GM19395 (cell line): ENCODE results near the gene HDAC4.

Experiments used
- ATAC-seq: cut with Tn5 transposase; IDR thresholded peaks from one replicate; pipeline ENCODE4 v1.9.1; 2021; ENCODE audit warnings: mild to moderate bottlenecking, moderate library complexity; ENCODE audit not compliant: unreplicated experiment

Gene HDAC4

DNA sequence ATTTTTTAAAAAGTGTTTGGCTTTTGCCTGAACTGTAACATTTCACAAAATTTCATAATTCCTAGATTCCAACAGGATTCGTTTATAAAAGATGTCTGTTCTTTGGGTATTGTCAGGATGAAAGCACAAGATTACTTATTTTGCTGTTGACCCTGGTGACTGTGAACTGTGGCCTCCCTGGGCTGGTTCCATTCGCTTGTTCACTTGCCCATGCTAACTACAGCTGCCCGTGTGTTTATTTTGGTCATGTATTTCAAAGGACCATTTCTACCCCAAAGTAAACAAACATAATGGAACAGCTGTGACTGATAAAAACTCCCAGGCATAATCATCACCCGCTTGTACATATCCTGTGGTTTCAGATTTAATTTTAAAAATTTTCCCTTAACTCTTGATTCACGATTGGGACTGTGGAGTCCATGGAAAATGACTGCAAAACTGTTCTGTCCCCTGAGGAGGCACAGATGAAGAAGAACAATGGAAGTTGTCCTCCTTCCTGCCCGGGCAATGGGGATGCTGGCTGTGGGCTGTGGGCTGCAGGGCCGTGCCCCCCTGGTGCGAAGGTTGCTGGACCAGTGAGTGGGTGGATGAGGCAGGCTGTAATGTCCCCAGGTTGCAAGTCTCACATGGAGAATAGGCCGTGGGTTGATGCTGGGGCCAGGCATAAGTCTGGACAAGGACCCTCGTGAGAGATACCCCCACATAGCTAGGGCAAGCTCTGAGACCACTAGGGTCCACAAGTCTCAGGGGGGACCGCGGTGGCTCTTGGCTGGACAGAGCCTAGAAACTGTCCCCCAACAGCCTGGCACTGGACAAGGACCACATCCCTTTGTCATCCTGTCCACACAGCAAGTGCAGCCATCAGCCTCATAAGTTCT, 28.9 kb upstream of the HDAC4 start:
- no peak for ATAC-seq

DNA sequence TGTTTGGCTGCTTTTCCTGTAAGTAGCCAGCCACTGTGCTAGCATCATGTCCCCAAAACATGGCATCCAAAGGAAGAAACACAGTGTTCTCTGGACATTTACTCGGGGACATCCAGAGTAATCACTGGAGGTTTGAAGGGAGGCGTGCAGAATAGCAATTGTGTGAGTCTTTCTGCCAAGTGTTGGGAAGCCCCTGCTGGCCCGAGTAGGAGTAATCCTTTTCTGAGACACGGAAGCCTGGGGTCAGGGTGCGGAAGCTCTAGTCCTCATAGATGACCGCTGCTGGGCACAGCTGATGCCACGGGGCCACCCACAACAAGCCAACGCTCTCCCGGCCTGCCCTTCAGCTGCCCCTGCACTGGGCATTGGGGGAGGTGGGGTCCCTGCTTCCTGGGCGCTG, 24.8 kb upstream of the HDAC4 start:
- ATAC-seq: no peak

DNA sequence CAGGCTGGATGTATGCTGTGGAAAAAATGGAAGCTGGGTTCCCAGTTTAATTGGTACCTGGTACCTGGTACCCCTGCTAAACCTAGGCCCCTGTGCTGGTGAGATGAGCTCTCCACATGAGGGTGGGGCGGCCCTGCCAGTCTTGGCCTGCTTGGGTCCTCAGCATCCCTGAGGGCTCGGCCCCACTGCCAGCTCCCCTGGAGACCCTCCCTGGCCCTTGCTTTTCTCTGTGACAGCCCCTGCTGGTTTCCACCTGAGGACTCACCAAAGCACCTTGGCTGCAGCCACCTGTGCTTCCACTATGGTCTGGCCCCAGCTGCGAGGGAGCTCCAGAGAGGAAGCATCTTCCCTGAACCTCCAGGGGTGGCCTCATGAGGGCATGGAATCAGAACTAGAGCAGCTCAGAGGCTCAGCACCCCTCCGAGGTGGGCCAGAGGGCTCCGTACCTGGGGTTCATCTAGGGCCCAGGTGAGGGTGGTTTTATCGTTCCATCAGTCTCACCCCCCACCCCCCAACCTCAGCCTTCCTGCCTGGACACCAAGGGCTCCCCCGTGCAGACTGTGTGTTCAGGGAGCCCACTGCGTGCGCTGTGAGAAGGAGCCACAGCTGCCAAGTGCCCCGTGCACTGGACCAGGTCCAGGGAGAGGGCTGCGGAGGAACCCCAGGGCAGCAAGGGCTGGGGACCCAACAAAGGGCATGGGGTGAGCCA, 23.7 kb upstream of the HDAC4 start:
- ATAC-seq: no peak

DNA sequence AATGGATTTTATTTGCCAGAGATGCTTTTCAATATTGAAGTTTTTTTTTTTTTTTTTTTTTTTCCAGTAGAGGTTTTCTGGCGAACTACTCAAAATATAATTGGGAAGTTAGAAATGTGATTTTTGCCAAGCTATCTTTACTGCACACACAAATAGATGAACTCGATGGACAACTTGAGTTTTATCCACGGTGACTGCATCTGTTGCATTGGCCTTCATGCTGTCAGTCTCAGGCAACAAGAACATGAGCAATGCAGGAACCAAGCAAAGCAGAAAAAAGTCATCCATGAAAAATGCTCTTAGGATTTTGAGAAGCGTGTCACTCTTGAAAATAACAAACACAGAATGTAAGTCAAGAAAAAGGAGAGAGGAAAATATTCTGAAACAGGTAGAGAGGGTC, 22.7 kb upstream of the HDAC4 start:
- ATAC-seq: no peak

DNA sequence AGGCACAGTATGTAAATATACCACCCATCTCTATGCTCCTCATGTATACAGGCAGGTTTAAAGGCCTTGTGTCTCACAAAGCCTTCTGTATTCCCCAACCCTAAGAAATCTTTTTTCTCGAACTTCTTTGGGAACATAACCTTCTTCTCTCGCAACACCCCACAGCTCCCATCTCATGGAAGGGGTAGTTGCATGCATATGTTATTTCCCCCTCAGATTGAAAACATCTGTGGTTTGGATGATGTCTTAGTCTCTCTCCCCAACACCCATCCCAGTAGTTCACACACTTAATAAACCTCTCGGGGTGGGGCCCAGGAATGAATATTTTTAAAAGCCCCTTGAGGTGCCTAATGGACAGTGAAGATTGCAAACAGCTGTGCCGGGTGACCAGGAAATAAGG, 21.0 kb upstream of the HDAC4 start:
- no peak for ATAC-seq

DNA sequence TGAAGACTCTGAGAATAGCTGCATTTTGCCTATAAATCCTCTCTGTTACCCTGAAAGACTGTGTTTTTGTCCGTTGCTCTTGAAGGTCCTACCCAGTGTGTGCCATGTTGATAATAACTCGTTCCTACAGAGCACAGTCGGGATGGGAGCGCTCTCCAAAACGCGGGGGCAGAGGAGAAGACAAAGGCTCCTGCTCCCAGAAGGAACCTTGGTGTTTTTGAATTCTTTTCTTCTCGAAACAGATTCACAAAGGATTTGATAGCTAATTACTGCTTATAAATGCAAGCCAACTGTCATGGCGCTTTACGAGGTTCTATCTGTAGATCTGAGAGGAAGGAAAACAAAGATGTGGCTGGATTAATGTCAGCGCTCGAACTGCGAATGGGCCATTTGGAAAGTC, 19.3 kb upstream of the HDAC4 start:
- no peak for ATAC-seq

DNA sequence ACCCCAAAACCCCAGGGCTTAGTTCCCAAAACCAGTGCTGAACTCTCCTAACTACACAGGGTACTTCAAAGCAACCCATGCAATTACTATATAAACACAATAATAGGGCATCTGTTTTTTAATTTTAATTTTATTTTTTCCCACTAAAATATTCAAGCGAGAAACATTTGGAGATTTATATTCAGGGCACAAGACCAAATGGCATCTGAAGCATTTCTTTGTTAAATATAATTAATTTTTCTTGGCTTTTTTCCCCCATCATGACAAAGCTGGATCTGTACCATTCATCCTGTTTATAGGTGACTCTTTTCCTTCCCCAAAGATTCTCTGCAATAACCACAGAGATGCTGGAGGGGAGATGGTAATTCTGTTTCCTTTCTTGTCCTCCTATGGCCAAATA, 18.1 kb upstream of the HDAC4 start:
- no peak for ATAC-seq

DNA sequence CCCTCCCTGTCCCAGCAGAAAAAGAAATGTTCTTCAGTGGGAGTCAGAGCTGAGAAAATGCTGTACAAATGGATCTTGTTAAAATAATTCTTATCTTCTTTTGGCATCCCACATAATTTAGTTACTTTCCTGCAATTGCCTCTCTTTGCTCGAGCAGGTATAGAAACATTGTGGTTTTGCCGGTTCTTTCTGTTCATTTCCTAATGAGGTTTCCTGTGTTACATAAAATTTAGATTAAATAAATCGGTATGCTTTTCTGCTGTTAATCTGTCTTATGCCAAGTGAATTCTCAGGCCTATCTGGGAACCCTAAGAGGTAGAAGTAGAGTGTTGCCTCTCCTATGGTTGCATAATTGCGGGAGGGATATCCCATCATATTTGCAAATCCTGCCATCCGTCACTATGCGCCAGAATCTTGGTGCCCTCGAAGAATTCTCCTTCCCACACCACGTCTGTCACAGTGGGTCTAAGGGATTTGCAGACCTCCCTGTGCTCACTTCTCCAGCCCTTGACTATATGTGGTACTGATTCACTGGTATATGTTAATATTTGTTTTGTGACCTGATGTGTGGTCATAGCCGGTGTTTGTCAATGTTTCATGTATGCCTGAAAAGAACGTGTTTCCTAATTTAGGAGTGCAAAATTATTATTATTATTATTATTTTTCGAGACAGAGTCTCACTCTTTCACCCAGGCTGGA, 12.2 kb upstream of the HDAC4 start:
- ATAC-seq: no peak

DNA sequence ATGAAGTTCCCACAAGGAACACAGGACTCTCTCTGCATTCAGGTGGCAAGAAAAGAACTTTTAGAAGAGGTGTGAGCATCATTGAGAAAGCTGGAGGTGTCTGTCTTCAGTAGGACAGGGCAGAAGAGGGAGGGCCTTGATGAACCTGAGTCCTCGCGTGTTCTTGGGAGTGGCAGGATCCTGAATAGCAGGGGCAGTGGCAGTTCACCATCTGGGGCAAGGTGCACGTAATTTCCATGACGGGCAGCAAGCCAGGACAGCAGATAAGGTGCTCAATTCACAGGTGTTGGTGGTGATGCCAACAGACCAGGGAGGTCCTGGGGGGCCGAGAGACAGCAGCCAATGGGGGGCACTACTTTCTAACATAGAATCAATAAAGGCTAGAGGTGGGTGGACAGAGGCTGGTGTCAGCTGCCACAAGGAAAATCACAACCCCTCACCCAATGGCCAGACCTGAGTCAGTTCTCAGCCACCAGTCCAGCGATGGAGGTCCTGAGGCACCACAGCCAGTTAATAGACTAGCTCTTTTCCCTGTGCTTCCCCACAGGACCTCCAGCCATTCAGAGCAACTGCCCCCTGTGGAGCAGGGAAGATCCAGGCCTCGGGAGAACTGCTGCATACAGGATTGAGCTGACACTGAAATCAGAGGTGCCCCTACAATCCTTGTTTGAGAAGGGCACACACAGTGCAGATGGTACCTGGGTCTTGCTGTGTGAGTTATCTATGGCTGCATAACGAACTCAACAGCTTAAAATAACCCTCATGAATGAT, 10.9 kb upstream of the HDAC4 start:
- no peak for ATAC-seq

DNA sequence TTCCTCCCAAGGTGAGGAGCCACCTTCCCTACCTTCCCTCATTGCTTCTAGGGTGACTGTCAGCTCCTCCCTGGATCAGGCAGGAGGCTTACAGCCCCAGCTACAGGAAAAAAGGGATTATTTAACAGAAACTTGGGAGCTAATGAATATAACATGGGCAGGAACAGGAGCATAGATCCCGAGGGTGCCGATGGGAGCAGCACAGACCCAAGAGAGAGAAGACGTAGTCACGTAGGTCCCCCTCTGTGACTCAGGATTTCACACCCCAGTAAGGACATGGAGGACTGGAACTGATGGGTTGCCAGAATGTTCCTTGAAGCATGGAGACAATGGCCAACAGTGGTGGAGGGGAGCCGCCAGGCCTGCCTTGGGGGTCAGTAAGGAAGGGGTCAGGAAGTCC, 10.3 kb upstream of the HDAC4 start:
- ATAC-seq: no peak

DNA sequence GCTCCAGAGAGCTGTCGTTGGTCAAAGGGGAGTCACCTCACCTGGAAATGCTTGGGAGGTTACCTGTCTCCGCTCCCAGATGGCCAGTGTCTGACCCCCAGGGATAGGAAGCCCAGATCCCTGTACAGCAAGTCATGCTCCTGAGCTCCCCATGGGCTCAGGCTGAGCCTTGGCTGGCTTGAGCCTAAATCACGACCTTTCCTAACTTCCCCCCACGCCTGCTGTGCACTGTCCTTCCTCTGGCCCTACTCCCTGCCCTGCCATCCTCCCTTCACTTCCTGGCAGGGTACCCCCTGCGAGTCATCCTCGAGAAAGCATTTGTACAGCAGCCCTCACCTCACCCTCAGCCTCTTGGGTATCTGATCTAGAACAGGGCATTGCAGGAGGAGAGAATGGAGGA, 9.2 kb upstream of the HDAC4 start:
- ATAC-seq: no peak

DNA sequence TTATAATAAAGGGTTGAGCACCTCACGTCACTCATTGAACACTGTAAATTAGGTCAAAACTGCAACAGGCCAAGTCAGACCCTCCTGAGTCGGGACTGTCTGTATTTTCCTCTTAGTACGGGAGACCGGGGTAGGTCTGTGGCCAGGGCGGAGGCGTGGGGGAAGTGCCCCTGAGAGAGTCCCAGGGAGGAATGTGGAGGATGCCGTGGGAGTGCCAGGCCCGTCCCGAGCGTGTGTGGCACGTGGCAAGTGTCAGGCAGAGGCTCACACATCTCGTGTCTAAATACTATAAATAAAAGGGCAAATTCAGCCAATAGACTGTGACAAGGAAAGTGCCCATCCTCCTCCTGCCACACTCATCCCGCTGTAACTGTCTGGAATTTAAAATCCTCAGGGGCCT, 6.3 kb upstream of the HDAC4 start:
- ATAC-seq: no peak

DNA sequence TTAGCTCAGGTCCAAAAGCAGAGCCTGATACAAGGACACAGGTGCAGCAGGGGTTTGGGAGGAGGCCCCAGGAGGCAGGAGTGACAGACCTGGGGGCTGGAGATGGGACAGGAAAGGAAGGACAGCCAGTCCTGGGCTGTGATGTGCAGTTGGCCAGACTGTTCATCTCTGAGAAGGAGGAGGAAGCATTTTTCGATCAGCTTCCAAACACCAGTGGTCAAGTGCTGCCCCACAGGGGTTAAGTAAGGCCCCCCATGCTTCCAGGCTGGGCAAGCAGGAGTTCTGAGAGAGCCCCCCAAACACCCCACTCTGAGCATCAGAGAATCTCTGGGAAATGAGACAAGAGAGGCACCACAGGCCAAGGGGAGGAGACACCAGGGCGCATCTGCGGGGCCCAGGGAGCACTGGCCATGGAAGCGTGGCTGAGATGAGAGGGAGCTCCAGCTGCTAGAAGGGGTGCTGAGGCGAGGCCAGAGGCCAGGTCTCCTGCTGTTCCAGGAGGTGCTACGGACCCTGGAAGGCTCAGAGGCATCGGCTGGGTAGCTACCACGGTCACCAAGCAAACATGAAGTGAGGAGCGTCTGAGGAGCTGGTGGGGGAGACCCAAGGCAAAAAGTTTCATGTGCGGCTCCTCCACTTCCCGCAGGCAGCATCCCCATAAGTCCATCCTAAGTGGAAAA, 5.6 kb upstream of the HDAC4 start:
- ATAC-seq: no peak

DNA sequence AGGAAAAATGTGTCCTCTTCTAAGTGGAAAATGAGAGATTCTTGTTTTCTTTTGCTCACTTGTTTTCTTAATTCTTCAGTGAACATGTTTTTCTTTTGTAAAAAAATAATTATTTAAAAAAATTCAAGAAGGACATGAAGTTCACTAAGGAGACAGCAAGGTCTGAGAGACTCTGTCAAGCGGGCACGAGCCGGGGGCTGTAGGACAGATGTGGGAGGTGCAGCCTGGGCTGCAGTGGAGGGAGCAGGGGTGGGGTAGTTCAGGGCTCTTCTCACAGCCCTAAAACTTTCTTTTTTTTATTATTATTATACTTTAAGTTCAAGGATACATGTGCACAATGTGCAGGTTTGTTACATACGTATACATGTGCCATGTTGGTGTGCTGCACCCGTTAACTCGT, 4.3 kb upstream of the HDAC4 start:
- no peak for ATAC-seq

DNA sequence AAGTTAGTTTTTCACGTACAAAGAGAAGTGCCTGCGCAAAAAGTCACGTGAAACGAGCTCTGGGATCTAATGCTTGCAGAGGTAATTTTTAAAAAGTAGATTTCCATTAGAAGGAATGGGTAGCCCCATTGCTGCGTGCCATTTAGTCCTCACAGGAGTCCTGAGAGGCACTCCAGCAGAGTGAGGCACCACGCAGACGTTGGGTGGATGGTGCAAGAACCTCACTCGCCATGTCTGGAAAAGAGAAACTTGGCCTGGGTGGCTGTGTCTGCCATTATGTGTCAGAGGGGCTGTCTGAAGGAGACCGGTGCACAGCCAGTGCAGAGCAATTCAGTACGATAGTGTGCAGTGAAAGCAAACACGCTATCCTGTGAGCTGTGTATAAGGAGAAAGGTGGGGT, 1.8 kb upstream of the HDAC4 start:
- ATAC-seq: no peak

DNA sequence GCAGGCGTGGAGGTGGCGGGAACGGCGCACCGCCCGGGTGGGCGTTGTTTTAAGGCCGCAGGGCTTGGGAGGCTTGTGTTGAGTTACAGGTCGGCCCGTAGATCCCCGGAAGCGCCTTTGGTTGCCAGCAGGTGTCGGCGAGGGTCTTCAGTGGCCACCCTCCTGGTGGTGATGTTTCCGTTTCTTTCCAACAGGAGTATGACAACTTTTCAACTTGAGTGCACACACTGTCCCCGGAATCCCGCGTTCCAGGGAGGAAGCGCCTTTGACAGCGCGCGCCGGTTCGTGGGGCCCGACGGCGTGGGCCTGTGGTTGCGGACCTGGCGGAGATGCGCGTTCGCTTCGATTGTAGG, 1.0 kb upstream of the HDAC4 start:
- peak; percentile 22 for ATAC-seq

DNA sequence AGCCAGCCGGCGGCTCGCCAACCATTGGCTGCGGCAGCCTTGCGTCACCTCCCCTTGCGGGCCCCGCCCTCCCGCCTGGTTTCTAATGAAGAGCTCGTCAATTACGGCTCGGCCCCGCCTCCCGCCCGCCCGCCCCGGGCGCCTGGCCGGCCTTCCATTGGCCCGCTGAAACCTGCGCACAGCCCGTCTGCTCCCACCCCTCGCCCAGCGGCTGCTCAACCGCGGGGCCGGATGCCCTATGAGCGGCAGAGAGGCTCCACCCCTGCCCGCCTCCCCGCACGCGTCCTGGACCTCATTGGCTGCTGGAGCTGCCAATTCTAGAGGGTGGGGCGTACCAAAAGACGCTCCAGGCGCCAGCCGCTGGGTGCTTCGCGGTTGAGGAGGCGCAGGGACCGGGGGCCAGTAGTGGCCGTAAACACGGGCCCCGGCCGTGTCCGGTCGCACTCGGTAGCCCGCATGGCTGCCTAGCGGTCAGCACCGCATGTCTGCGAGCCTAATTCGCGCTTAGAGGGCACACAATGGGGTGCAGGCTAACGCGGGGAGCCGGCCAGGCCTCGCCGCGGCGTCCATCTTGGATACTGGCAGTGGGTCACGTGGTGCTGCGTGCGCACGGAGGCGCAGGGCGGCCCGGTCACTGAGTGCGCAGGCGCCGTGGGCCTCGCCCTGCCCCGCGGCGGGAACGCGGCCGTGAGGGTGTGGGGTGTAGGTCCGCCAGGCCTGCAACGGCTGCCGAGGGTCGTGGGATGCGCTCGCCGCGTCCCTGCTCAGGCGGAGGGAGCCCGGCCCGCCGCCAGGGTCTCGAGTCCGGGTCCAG, 454 bp upstream of the HDAC4 start:
- peak; percentile 87 for ATAC-seq

DNA sequence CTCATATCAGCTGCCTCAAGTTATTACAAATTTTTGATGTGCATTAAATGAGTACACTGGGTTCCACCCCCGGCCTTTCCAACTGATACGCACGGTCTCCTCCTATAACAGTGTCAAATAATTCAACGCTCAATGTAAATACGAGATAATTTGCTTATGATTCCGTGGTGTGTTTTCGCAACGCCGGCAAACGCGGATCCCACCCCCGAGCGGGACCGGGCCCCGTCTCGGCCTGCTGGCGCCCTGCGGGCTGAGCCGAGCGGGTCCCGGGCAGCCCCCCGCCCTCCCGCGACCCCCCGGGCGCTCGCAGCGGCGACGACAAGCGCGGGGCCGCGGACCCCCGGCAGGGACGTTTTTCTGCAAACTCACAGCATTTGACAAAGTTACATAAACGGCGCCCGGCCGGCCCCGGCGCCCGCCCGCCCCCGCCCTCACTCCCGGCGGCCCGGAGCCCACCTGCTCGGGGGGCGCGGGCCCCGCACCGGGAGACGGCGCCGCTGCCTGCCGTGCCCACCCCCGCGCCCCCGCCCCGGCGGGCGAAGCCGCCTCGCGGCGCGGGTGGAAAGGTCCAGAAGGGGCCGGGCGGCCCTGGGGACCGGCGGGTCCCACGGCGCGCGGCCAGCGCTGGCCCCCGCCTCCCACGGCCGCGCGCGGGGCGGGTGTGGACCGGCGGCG, 762 bp downstream of the HDAC4 start:
- ATAC-seq: no peak

DNA sequence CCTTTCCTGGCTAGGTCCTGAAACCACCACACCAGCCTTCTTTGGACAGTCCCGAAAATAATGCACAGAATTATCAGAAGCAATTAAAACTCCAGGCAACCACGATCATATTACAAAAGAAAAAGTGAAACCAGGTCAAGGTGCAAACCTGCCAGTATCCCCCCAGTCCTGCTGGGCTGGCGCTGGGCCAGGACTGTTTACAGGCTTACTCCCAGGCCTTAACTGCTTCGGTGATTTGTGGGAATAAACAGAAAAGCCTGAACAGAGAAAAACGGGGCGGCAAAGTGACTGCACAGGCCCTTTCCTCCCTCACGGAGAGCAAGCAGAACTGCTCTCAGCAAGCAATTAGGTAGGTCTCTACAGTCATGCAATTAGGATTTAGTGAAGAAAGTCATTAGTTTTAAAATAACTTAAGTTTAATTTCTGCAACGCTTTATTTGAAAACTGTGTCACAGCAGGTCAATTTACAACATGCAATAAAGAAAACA, 1.3 kb downstream of the HDAC4 start:
- ATAC-seq: no peak
